ENCODE measurements around the gene RPL3.

The RPL3 gene

GRCh38 chr22:39293766-39294368 lies 25.6 kb downstream of the RPL3 start:
- no peak overlapping the region for H3K4me3 ChIP-seq (ENCODE audit: low read depth, low read length)
- DNase-seq (ENCODE audit: low read depth), result no peak
- TF ChIP-seq, protein P1, sequence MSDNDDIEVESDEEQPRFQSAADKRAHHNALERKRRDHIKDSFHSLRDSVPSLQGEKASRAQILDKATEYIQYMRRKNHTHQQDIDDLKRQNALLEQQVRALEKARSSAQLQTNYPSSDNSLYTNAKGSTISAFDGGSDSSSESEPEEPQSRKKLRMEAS (IDR thresholded peaks at IDR 0.05; ENCODE audit: low read depth, low read length), result no peak
- TF ChIP-seq CTCF (IDR thresholded peaks at IDR 0.05; ENCODE audit: low read depth, low read length), result no peak
- no peak for TF ChIP-seq POLR2A (IDR thresholded peaks at IDR 0.05; ENCODE audit: extremely low read depth, insufficient read length)
- TF ChIP-seq MYC (IDR thresholded peaks at IDR 0.05; ENCODE audit: low read depth, low read length), result no peak

DNA sequence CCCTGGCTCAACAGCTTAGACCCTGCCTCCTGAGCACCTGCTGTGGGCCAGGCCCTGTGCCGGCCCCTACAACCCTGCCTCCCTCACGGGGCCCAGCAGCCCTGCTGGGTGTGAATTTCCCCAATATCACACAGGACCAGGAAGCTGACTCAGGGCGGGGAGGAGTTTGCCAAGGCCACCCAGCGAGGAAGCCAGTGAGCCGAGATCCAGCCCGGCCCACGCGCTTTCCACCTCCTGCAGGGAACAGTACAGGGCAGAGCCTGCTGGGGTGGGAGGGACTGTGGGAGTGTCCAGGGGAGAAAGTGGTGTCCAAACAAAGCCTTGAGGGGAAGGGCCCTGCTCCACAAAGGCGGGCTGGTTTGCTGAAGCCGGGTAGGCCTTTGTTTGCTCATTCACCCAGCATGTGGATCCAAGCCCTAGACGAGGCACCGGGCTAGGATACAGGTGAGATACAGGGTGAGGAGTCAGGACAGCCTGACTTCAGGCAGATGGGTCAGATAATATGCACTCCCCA lies 26.8 kb downstream of the RPL3 start:
- peak; percentile 41; the same call in 1 of the 2 replicates for TF ChIP-seq MYC (IDR thresholded peaks at IDR 0.05; ENCODE audit: low read depth, low read length)
- TF ChIP-seq CTCF (IDR thresholded peaks at IDR 0.05; ENCODE audit: low read depth, low read length), result no peak
- TF ChIP-seq, protein P1 (IDR thresholded peaks at IDR 0.05; ENCODE audit: low read depth, low read length), result no peak
- peak; percentile 93 for DNase-seq (ENCODE audit: low read depth)
- H3K4me3 ChIP-seq (ENCODE audit: low read depth, low read length), result no peak overlapping the region

GRCh38 chr22:39292031-39292462 lies 27.4 kb downstream of the RPL3 start:
- no peak for DNase-seq (ENCODE audit: low read depth)
- H3K4me3 ChIP-seq (ENCODE audit: low read depth, low read length), result no peak overlapping the region
- TF ChIP-seq POLR2A (IDR thresholded peaks at IDR 0.05; ENCODE audit: extremely low read depth, insufficient read length), result no peak
- TF ChIP-seq CTCF (IDR thresholded peaks at IDR 0.05; ENCODE audit: low read depth, low read length), result no peak
- TF ChIP-seq, protein P1 (IDR thresholded peaks at IDR 0.05; ENCODE audit: low read depth, low read length), result no peak
- TF ChIP-seq MYC (IDR thresholded peaks at IDR 0.05; ENCODE audit: low read depth, low read length), result no peak

GRCh38 chr22:39291523-39291922 lies 27.9 kb downstream of the RPL3 start:
- TF ChIP-seq, protein P1 (IDR thresholded peaks at IDR 0.05; ENCODE audit: low read depth, low read length), result no peak
- no peak overlapping the region for H3K4me3 ChIP-seq (ENCODE audit: low read depth, low read length)
- DNase-seq (ENCODE audit: low read depth), result no peak

GRCh38 chr22:39290724-39291161 lies 28.7 kb downstream of the RPL3 start:
- no peak for TF ChIP-seq CTCF (IDR thresholded peaks at IDR 0.05; ENCODE audit: low read depth, low read length)
- TF ChIP-seq MYC (IDR thresholded peaks at IDR 0.05; ENCODE audit: low read depth, low read length), result no peak
- TF ChIP-seq, protein P1 (IDR thresholded peaks at IDR 0.05; ENCODE audit: low read depth, low read length), result no peak
- TF ChIP-seq POLR2A (IDR thresholded peaks at IDR 0.05; ENCODE audit: extremely low read depth, insufficient read length), result no peak
- no peak for DNase-seq (ENCODE audit: low read depth)
- no peak overlapping the region for H3K4me3 ChIP-seq (ENCODE audit: low read depth, low read length)

- no peak overlapping the region for H3K4me3 ChIP-seq (ENCODE audit: low read depth, low read length)
- DNase-seq (ENCODE audit: low read depth), result no peak
These were observed 29.3 kb downstream of the RPL3 start for GRCh38 chr22:39289975-39290720.

More at GRCh38 chr22:39289975-39290720, 29.3 kb downstream of the RPL3 start:
- TF ChIP-seq, protein P1 (IDR thresholded peaks at IDR 0.05; ENCODE audit: low read depth, low read length), result no peak
- TF ChIP-seq POLR2A (IDR thresholded peaks at IDR 0.05; ENCODE audit: extremely low read depth, insufficient read length) (no peak), CTCF (IDR thresholded peaks at IDR 0.05; ENCODE audit: low read depth, low read length) (no peak), MYC (IDR thresholded peaks at IDR 0.05; ENCODE audit: low read depth, low read length) (no peak)
